H9 (cell line): ENCODE data around the gene FBLN7. TPM values are rescaled to one million over a fixed set of nuclear protein-coding genes. Genes with fewer than 3 reads are reported as not detected.

Experiments
- DNase-seq: peaks from one replicate; pipeline ENCODE4 v3.0.0-alpha.2; 2017
- H2AFZ ChIP-seq: one replicate; pipeline ENCODE4 v1.6.1; 2013; ENCODE audit warnings: mild to moderate bottlenecking, low read length, control low read depth, moderate library complexity
- H2AK5ac ChIP-seq: 2 replicates; pipeline ENCODE4 v1.6.1; 2013; ENCODE audit warnings: low read length, control low read depth, mixed read lengths; ENCODE audit not compliant: insufficient read length
- H2BK120ac ChIP-seq: one replicate; pipeline ENCODE4 v1.6.1; 2013; ENCODE audit warnings: low read depth, mild to moderate bottlenecking, low read length, control low read depth, inconsistent platforms; ENCODE audit not compliant: poor library complexity, severe bottlenecking
- H2BK12ac ChIP-seq: 2 replicates; pipeline ENCODE4 v1.6.1; 2013; ENCODE audit warnings: low read length, control low read depth, mixed read lengths, low read depth; ENCODE audit not compliant: insufficient read length
- H2BK15ac ChIP-seq: 2 replicates; pipeline ENCODE4 v1.6.1; 2013; ENCODE audit warnings: low read depth, low read length, control low read depth
- H2BK20ac ChIP-seq: one replicate; pipeline ENCODE4 v1.6.1; 2013; ENCODE audit warnings: low read depth, mild to moderate bottlenecking, low read length, control low read depth, inconsistent platforms; ENCODE audit not compliant: poor library complexity, severe bottlenecking
- H2BK5ac ChIP-seq: 2 replicates; pipeline ENCODE4 v1.6.1; 2013; ENCODE audit warnings: low read length, control low read depth, mixed read lengths; ENCODE audit not compliant: insufficient read length
- H3K14ac ChIP-seq: 2 replicates; pipeline ENCODE4 v1.6.1; 2013; ENCODE audit warnings: low read length, control low read depth; ENCODE audit not compliant: insufficient read depth
- H3K18ac ChIP-seq: 2 replicates; pipeline ENCODE4 v1.6.1; 2013; ENCODE audit warnings: low read depth, mild to moderate bottlenecking, mixed read lengths, low read length, control low read depth; ENCODE audit not compliant: insufficient read length
- H3K23ac ChIP-seq: 2 replicates; pipeline ENCODE4 v1.6.1; 2013; ENCODE audit warnings: low read length, control low read depth, mixed read lengths, low read depth; ENCODE audit not compliant: insufficient read length
- H3K23me2 ChIP-seq: 2 replicates; pipeline ENCODE4 v1.6.1; 2013; ENCODE audit warnings: low read depth, mild to moderate bottlenecking, mixed read lengths, low read length, control low read depth; ENCODE audit not compliant: insufficient read length, poor library complexity, severe bottlenecking
- H3K27ac ChIP-seq: 2 replicates; pipeline ENCODE4 v1.5.1; 2013; ENCODE audit warnings: low read length, control low read depth, mixed read lengths, low read depth; ENCODE audit not compliant: insufficient read length
- H3K27me3 ChIP-seq: 2 replicates; pipeline ENCODE4 v1.6.1; 2013; ENCODE audit warnings: low read length, control low read depth, inconsistent platforms; ENCODE audit not compliant: insufficient read depth
- H3K4ac ChIP-seq: 2 replicates; pipeline ENCODE4 v1.6.1; 2013; ENCODE audit warnings: low read depth, mild to moderate bottlenecking, control low read depth, inconsistent platforms, low read length, moderate library complexity
- H3K4me1 ChIP-seq: 2 replicates; pipeline ENCODE4 v1.6.1; 2013; ENCODE audit warnings: low read length, control low read depth, inconsistent platforms; ENCODE audit not compliant: insufficient read depth
- H3K4me2 ChIP-seq: 2 replicates; pipeline ENCODE4 v1.6.1; 2013; ENCODE audit warnings: low read length, control low read depth, mixed read lengths; ENCODE audit not compliant: insufficient read length, insufficient read depth
- H3K56ac ChIP-seq: 2 replicates; pipeline ENCODE4 v1.6.1; 2013; ENCODE audit warnings: low read depth, mild to moderate bottlenecking, mixed read lengths, low read length, control low read depth; ENCODE audit not compliant: insufficient read length
- H3K79me1 ChIP-seq: 2 replicates; pipeline ENCODE4 v1.6.1; 2013; ENCODE audit warnings: low read depth, mild to moderate bottlenecking, moderate library complexity, low read length, control low read depth, inconsistent platforms; ENCODE audit not compliant: insufficient read depth, poor library complexity, severe bottlenecking
- H3K79me2 ChIP-seq: 2 replicates; pipeline ENCODE4 v1.6.1; 2013; ENCODE audit warnings: low read length, control low read depth, inconsistent platforms; ENCODE audit not compliant: insufficient read depth
- H3K9ac ChIP-seq: 2 replicates; pipeline ENCODE4 v1.6.1; 2013; ENCODE audit warnings: low read length, control low read depth, mixed read lengths; ENCODE audit not compliant: insufficient read length; ENCODE audit errors: extremely low read depth
- H3K9me3 ChIP-seq: one replicate; pipeline ENCODE4 v1.6.1; 2013; ENCODE audit warnings: low read depth, low read length, inconsistent platforms; ENCODE audit not compliant: control insufficient read depth
- H3T11ph ChIP-seq: one replicate; pipeline ENCODE4 v1.6.1; 2013; ENCODE audit warnings: mild to moderate bottlenecking, low read length, control low read depth, inconsistent platforms
- H4K20me1 ChIP-seq: one replicate; pipeline ENCODE4 v1.6.1; 2013; ENCODE audit not compliant: control insufficient read depth, insufficient read length, insufficient read depth
- H4K5ac ChIP-seq: 2 replicates; pipeline ENCODE4 v1.6.1; 2013; ENCODE audit warnings: low read depth, mild to moderate bottlenecking, mixed read lengths, low read length, control low read depth; ENCODE audit not compliant: insufficient read length
- H4K8ac ChIP-seq: replicated peaks from 2 replicates; pipeline ENCODE4 v1.6.1; 2013; ENCODE audit warnings: low read length, control low read depth, mixed read lengths, low read depth; ENCODE audit not compliant: insufficient read length
- H4K91ac ChIP-seq: 2 replicates; pipeline ENCODE4 v1.6.1; 2013; ENCODE audit warnings: low read depth, mild to moderate bottlenecking, moderate library complexity, mixed read lengths, low read length, control low read depth; ENCODE audit not compliant: insufficient read length
- H3K27ac Mint-ChIP-seq, 3 experiments: 2 replicates in 2 of 3; 3 replicates in 1 of 3; pipeline ENCODE4 v1.8.0; 2020 to 2021; ENCODE audit warnings: mixed read lengths in 3 of 3, mild to moderate bottlenecking in 1 of 3, moderate library complexity in 1 of 3
- H3K27me3 Mint-ChIP-seq: 2 replicates; pipeline ENCODE4 v1.8.0; 2021; ENCODE audit warnings: low read depth, mild to moderate bottlenecking, moderate library complexity, mixed read lengths
- H3K36me3 Mint-ChIP-seq, 3 experiments: 2 replicates in 2 of 3; 3 replicates in 1 of 3; pipeline ENCODE4 v1.8.0; 2020 to 2021; ENCODE audit warnings: low read depth in 3 of 3, mixed read lengths in 3 of 3; ENCODE audit not compliant: insufficient read depth in 1 of 3
- H3K4me1 Mint-ChIP-seq, 2 experiments: 2 replicates each; pipeline ENCODE4 v1.8.0; 2020; ENCODE audit warnings: mixed read lengths in 2 of 2
- H3K4me3 Mint-ChIP-seq, 2 experiments: 2 replicates in 1 of 2; 3 replicates in 1 of 2; pipeline ENCODE4 v1.8.0; 2020 to 2021; ENCODE audit warnings: mild to moderate bottlenecking in 2 of 2, mixed read lengths in 2 of 2, moderate library complexity in 1 of 2
- H3K9me3 Mint-ChIP-seq, 2 experiments: 2 replicates in 1 of 2; 3 replicates in 1 of 2; pipeline ENCODE4 v1.8.0; 2020; ENCODE audit warnings: mild to moderate bottlenecking in 2 of 2, mixed read lengths in 2 of 2, moderate library complexity in 1 of 2
- WGBS: extraction: QIAGEN DNeasy Blood & Tissue Kit; methylation state at CpG from one replicate; pipeline ENCODE4 v1.1.7; 2013; ENCODE audit warnings: missing lambda C conversion rate, low lambda C conversion rate, mixed read lengths; ENCODE audit not compliant: insufficient read length; ENCODE audit errors: extremely low coverage; 5-methylcytosine and 5-hydroxymethylcytosine counted together
- total RNA-seq: library from RNA; stranded (reverse); gene quantifications from 2 replicates; pipeline ENCODE4 v1.2.1, GENCODE V29; 2021
- TF ChIP-seq, protein P1 (sequence below): fragments of 200-600 bp; sonication (generic); conservative IDR thresholded peaks from 3 replicates; pipeline ENCODE4 v1.8.0; 2021; ENCODE audit warnings: antibody characterized with exemption, mild to moderate bottlenecking

Gene FBLN7
- total RNA-seq, 1 experiment from 2014 or later, result 1.3 TPM

DNA sequence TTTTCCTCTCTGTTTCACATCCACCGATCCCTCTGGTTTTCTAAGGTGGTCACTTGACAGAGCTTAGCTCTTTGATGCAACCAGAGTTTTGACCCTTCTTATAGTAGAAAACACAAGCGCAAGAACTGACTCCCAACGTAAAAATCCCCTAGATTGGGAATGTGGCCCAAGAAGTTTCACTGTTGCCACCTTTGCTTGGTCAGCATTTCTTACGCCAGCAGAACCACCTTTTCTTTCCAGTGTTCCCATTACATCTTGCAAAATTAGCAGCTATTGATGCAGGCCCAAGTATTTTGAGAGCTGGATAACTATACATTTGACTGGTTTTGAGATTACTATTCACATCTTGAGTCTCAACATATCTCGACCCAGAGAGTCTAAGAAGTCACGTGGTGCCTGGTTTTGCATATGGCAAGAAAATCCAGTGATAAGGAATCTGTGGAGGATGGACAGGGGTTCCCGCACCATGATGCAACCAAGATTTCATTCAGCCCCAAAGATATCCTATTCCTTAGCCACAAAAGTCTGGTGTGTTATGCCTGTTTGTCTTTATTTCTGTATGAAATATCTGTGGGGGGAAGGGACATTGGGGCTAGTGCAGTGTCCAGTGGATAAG is 37.9 kb downstream of the FBLN7 start:
- Histone ChIP-seq H3K23me2 (no peaks in the 10 kb centered on the region), H3K14ac (no peak overlapping the region), H3K56ac (no peak overlapping the region), H2AK5ac (no peak overlapping the region), H3K4me1 (no peaks in the 10 kb centered on the region; the same call in 1 of the 2 replicates), H3K4ac (no peak overlapping the region), H2BK15ac (no peak overlapping the region), H4K5ac (no peak overlapping the region), H3K9me3 (no peaks in the 10 kb centered on the region), H2BK20ac (no peak overlapping the region), H4K20me1 (no peaks in the 10 kb centered on the region), H3K79me1 (no peaks in the 10 kb centered on the region), H3K23ac (no peak overlapping the region), H3K9ac (no peak overlapping the region), H3K27ac (no peak overlapping the region), H2BK12ac (no peak overlapping the region), H4K8ac (no peak overlapping the region), H2BK120ac (no peak overlapping the region), H3K18ac (no peak overlapping the region), H3K27me3 (no peaks in the 10 kb centered on the region), H2BK5ac (no peak overlapping the region), H2AFZ (no peak overlapping the region), H3K4me2 (no peak overlapping the region), H4K91ac (no peak overlapping the region), H3K79me2 (no peaks in the 10 kb centered on the region), H3T11ph (no peak overlapping the region)
- no peaks in the 10 kb centered on the region; a peak in 1 of 7 replicates for H3K36me3 Mint-ChIP-seq
- no peak overlapping the region for H3K27ac Mint-ChIP-seq
- no peak overlapping the region for H3K4me3 Mint-ChIP-seq
- no peak for DNase-seq
- WGBS, result no CpG with 5 or more reads among the region's 7 CpGs
- no peaks in the 10 kb centered on the region for H3K4me1 Mint-ChIP-seq
- H3K27me3 Mint-ChIP-seq, result peaks cover 11% of the 10 kb centered on the region
- TF ChIP-seq, protein P1, sequence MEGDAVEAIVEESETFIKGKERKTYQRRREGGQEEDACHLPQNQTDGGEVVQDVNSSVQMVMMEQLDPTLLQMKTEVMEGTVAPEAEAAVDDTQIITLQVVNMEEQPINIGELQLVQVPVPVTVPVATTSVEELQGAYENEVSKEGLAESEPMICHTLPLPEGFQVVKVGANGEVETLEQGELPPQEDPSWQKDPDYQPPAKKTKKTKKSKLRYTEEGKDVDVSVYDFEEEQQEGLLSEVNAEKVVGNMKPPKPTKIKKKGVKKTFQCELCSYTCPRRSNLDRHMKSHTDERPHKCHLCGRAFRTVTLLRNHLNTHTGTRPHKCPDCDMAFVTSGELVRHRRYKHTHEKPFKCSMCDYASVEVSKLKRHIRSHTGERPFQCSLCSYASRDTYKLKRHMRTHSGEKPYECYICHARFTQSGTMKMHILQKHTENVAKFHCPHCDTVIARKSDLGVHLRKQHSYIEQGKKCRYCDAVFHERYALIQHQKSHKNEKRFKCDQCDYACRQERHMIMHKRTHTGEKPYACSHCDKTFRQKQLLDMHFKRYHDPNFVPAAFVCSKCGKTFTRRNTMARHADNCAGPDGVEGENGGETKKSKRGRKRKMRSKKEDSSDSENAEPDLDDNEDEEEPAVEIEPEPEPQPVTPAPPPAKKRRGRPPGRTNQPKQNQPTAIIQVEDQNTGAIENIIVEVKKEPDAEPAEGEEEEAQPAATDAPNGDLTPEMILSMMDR, result no peak
- peaks cover 0 to 8% of the 10 kb centered on the region in 2 experiments; a peak in 3 of 5 replicates for H3K9me3 Mint-ChIP-seq
